ENCODE measurements around the gene CDC27.
"Not testable (repeated sequence)": the region's sequence is repeated elsewhere in the genome, so short reads cannot be mapped to it uniquely, and the experiment has no call there.

Gene CDC27

GRCh38 chr17:47070266-47070665 is 118.8 kb downstream of the CDC27 start:
- not testable (repeated sequence) for DNase-seq (ENCODE audit: low spot score)

All from CD4-positive, alpha-beta T cell treated with Interleukin-2 at 100 ng/mL for 4 hours (primary cell).